Tongue (tissue), 2 donors: ENCODE measurements around the gene PHC2. TPM values are rescaled to one million over a fixed set of nuclear protein-coding genes. Genes with fewer than 3 reads are reported as not detected.

Experiments used
- DNase-seq: peaks from one replicate; pipeline ENCODE4 v3.0.0-alpha.2; 2015
- total RNA-seq: library from RNA; depleted of rRNA; stranded (reverse); fragments of >200 nt; gene quantifications from one replicate; pipeline ENCODE4 v1.2.3, GENCODE V29; 2014

PHC2 gene
- total RNA-seq, 1 donor from 2014 or later: 75.1 TPM

- no peak for DNase-seq
Measured at GRCh38 chr1:33369764-33370163, 61.1 kb downstream of the PHC2 start.

DNA sequence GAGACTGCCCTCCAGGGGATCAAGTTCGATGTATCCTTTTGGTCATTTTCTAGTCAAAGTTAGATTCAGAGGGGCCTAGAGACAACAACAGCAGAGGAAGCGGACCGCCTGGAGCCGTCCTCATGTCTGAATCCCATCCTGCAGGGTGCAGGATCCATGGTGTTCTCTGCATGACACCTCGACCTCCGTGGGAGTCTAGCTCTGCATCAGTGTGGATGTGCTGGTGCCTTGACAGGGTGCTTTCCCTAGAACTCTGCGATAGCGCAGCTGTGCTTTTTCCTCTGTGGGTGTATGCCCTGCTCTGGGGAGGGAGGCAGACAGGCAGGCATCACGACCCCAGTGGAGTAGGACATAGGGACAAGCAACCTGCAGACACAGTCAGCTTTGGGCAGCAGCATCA lies 61.8 kb downstream of the PHC2 start:
- DNase-seq: no peak

DNA sequence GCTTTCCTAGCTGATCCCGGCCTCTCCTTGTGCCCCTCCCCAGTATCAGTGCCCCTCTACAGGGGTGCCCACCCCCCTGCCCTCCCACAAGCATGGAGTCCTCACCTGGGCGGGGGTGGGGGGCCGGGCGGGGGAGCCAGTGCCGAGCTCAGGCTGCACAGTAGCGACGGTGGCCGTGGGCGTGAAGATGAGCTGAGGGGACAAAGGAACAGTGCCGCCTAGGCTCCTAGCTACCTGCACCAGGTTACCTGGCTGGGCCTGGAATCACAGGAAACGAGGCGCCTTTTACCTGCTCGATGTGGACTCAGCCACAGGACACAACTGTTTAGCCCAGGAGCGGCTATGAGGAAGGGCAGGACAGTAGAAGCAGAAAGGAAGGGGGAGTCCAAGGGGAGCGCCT lies 62.5 kb downstream of the PHC2 start:
- no peak for DNase-seq

GRCh38 chr1:33367485-33368405 lies 63.1 kb downstream of the PHC2 start:
- peak; percentile 94 for DNase-seq

GRCh38 chr1:33366762-33367484 lies 64.0 kb downstream of the PHC2 start:
- DNase-seq: no peak

GRCh38 chr1:33365560-33365997 lies 65.3 kb downstream of the PHC2 start:
- no peak for DNase-seq

DNA sequence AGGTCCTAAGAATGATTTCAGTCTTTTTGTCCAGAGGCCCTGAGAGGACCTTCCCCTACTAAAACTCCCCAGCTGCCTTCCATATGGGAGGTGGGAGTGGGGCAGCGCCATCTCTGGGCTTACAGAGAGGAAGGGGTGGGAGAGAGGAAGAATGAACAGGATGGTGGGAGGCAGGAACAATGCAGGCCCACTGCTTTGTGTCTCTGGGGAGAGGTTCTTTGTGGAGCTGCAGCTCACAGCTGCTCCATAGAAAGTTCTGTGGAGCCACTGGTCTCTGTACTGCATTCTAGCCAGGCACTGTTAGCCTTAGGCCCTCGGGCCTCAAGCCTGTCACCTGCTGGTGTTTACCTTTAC lies 66.4 kb downstream of the PHC2 start:
- DNase-seq: no peak

GRCh38 chr1:33363470-33363861 lies 67.4 kb downstream of the PHC2 start:
- peak; percentile 51 for DNase-seq

DNA sequence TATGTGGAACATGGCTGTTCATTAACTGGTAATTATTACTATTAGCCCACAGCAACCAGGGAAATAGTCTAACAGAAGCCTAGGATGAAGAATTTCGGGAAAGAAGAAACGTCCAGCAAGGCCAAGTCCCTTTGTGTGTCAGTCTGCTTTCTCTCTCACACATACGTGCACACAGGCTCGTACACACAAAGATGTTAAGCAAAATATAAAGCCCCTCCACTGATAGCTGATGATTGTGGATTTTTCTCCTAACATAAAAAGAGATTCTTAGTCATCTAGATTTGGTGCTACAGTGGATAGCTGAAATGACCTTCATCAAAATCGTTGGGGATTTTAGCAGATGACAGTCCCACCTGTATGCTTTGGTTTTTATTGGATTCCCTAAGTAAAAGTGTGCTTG lies 67.9 kb downstream of the PHC2 start:
- DNase-seq: no peak

GRCh38 chr1:33361532-33362235 lies 69.2 kb downstream of the PHC2 start:
- DNase-seq: no peak

- DNase-seq: no peak
Measured at GRCh38 chr1:33360367-33360766, 70.5 kb downstream of the PHC2 start.

GRCh38 chr1:33359931-33360330 lies 71.0 kb downstream of the PHC2 start:
- no peak for DNase-seq

GRCh38 chr1:33358795-33359503 lies 71.9 kb downstream of the PHC2 start:
- no peak for DNase-seq

GRCh38 chr1:33358114-33358794 lies 72.6 kb downstream of the PHC2 start:
- DNase-seq: no peak

- DNase-seq: no peak
Measured at GRCh38 chr1:33357099-33357498, 73.8 kb downstream of the PHC2 start.

DNA sequence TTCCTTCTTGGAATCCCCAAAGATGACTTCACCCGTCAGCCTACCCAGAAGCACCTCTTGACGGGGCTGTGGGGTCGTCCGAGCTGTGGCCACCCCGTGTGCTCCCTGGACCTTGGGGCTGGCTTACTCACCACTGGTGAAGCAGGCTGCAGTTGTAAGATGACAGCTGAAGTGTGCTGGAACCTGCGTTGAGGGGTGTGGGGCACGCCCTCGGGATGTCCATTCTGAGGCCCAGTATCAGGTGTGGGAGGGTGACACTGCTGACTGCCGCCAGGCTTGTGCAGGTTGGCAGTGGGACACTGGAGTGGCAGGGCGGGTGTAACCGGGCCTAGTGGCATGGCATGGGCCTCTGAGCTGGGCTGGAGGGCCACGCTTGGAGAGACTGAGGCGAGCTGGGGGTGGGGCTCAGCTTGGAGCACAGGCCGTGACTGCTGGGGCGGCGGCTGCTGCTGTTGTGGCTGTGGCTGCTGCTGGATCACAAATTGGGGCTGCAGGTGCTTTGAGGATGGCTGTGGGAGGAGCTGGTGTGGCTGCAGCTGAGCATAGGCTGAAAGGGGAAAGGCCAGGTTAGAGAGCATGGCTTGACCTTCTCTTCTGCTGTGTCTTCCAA lies 76.1 kb downstream of the PHC2 start:
- no peak for DNase-seq

DNA sequence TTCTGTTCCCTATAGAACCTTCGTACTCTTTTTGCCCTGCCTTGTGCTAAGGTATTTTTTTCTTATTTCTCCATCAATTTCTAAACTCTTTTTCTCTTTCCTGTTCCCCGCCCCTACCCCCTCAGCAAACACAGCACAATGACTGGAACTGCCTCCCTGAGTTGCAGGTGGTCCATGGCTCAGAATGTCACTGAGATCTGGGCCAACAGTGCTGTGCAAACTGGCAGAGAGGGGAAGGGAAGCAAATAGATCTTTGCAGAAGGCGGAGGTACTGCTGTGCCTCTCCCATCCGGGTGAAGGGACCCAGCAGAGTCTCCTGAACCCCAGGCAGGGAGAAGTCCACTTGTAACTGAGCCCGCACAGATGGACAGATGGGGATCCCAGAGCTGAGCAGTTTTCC lies 77.4 kb downstream of the PHC2 start:
- no peak for DNase-seq

DNA sequence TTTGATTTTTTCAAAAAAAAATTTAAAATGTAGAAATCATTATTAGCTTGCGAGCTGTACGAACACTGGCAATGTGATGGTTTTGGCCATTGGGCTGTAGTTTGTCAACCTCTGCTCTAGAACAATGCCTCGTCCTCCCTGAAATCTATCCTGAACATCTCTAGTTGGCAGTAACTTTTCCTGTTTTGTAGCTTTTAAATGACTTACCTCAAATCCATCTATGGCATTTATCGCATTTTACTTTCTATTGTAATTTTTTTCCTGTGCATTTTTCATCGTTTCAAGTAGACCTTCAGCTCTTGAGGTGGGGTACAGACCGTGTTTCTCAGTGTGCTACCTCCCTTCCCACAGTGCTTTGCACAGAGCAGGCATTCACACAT lies 79.6 kb downstream of the PHC2 start:
- no peak for DNase-seq

DNA sequence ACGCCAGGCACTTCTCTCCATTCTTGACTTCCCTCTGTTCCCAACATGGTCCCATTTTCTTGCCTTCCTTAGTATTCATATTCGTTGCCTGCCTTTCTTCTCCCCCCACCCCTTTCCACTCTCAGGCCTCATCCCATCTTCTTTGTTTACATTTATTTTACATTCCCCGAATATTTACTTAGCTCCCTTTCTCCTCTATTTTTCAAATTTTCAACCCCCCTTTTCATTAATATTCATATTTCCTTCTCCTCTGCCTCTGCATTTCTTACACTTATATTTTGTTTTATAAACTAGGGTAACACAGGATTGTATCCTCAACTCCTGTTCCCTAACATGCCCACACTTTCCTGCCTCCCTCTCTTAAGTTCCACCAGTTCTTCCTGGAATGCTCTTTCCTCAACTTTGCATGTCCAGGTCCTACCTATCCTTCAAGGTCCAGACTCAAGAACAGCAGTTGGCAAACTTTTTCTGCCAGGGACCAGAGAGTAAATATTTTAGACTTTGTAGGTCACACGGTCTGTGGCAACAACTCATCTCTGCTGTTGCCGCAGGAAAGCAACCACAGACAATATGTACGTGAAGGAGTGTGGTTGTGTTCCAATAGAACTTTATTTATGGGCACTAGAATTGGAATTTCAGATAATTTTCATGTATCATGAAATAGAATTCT lies 80.1 kb downstream of the PHC2 start:
- no peak for DNase-seq

DNA sequence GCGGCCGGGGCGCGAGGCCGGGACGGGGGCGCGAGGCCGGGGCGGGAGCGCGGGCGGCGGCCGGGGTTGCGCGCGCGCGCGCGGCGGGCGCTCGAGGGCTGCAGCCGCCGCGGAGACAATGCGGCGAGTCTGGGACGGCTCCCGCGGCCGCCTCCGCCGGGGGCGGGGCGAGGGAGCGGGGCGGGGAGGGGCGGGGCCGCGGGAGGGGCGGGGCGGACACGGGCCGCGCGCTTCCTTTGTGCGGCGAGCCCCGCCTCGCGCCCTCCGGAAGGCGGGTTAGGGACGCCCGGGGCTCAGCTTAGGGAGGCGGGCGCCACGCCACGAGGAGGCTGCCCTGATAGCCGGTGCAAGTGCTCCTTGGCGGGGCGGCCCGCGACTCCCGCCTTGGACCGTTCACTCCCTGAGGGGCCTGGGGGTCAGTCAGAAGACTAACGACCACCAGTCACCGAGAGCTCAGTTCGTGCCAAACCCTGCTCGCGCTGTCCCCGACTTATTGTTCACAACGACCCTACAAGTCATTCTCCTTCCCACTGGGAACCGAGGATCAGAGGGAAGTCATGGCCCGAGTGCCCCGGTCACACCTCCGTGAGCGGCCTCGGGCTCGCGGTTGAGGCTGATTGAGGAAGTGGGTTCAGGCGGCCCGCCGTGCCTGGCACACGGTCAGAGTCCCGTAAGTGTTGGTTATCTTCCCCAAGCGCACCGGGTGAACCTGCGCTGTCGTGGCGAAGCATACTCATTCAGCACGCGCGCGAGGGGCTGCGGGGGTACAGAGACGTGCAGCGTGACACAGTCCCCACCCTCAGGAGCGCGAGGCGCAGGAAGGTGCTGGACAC lies 80.9 kb downstream of the PHC2 start:
- DNase-seq: peak; percentile 93
